ENCODE measurements around the gene KRTAP20-1.

Gene KRTAP20-1

DNA sequence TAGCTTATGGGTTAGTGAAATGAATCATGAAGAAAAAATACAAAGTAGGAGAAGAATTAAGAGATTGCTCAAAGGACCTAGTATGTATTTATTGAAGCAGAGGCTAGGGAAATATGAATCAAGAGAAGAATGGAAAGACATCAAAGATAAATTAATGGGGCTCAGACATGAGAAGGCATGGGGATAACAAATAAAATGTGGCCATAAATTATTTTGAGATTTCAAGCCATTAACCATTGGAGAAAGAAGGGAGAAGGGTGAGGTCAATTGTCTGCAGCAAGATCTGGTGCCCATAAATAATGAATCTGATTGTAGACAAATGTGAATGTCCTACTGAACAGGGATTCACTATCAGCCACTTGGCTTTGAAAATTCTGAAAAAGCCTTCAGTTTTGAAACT, 36.7 kb downstream of the KRTAP20-1 start:
- no peak for DNase-seq
